ENCODE data around the gene ATRN. TPM values are rescaled to one million over a fixed set of nuclear protein-coding genes. Genes with fewer than 3 reads are reported as not detected.
"Not testable (repeated sequence)": the region's sequence is repeated elsewhere in the genome, so short reads cannot be mapped to it uniquely, and the experiment has no call there.

Gene ATRN
- polyA plus RNA-seq, 1 donor (not counting 4 experiments of a cell fraction or from before 2014, with no cell fraction given), result 49.9 TPM

GRCh38 chr20:3532089-3532615 lies 61.3 kb downstream of the ATRN start:
- no peak overlapping the region for H2AFZ ChIP-seq (ENCODE audit: control insufficient read depth, low read length)
- no peak overlapping the region for H3K4me2 ChIP-seq (ENCODE audit: control insufficient read depth, extremely low read depth, insufficient read depth, low read depth, low read length)
- H3K4me1 ChIP-seq (ENCODE audit: control insufficient read depth, extremely low read depth, insufficient read depth, low read length), result no peaks in the 10 kb centered on the region
- no peak overlapping the region for H3K4me3 ChIP-seq (ENCODE audit: control insufficient read depth in 2 of 3, extremely low read depth in 1 of 3, insufficient read depth in 2 of 3, low read depth in 1 of 3, low read length in 3 of 3)
- no peak overlapping the region for H3K27ac ChIP-seq (ENCODE audit: control insufficient read depth, insufficient read depth, low read length)
- DNase-seq (ENCODE audit: low read depth, low spot score), result no peak
- no peaks in the 10 kb centered on the region for H3K36me3 ChIP-seq (ENCODE audit: control insufficient read depth in 2 of 2, extremely low read depth in 1 of 2, insufficient read depth in 2 of 2, low read length in 2 of 2)
- H4K20me1 ChIP-seq (ENCODE audit: control insufficient read depth, extremely low read depth, insufficient read depth, low read length), result no peaks in the 10 kb centered on the region
- dilution Hi-C loops (cut with MboI; ENCODE audit: extremely low pct_ligation_motif_present, low sequenced_read_pairs), result no loop called here
- no peaks in the 10 kb centered on the region for H3K9me3 ChIP-seq (ENCODE audit: control insufficient read depth, low read depth, low read length)
- H3K79me2 ChIP-seq (ENCODE audit: control insufficient read depth, insufficient read depth, low read length), result peaks cover 8% of the 10 kb centered on the region
- no peaks in the 10 kb centered on the region for H3K27me3 ChIP-seq (ENCODE audit: control insufficient read depth, extremely low read depth, insufficient read depth, low read length)
- H3K9me1 ChIP-seq (ENCODE audit: control insufficient read depth, extremely low read depth, insufficient read depth, low read length), result no peaks in the 10 kb centered on the region
- no peak overlapping the region for H3K9ac ChIP-seq (ENCODE audit: control insufficient read depth, extremely low read depth, insufficient read depth, low read length)
- no peak for TF ChIP-seq EZH2 (IDR thresholded peaks at IDR 0.05; ENCODE audit: low read length)
- no peak for TF ChIP-seq CTCF (optimal IDR thresholded peaks at IDR 0.05 in 1 of 3, IDR thresholded peaks at IDR 0.05 in 1 of 3, conservative IDR thresholded peaks at IDR 0.05 in 1 of 3; ENCODE audit: extremely low read depth in 1 of 3, insufficient read depth in 2 of 3, low read length in 3 of 3)
- FAIRE-seq, result no peak

- H3K9me3 ChIP-seq (ENCODE audit: control insufficient read depth, low read depth, low read length); H3K4me1 ChIP-seq (ENCODE audit: control insufficient read depth, extremely low read depth, insufficient read depth, low read length); H3K4me3 ChIP-seq (ENCODE audit: control insufficient read depth in 2 of 3, extremely low read depth in 1 of 3, insufficient read depth in 2 of 3, low read depth in 1 of 3, low read length in 3 of 3); H2AFZ ChIP-seq (ENCODE audit: control insufficient read depth, low read length); H3K27me3 ChIP-seq (ENCODE audit: control insufficient read depth, extremely low read depth, insufficient read depth, low read length); H3K9ac ChIP-seq (ENCODE audit: control insufficient read depth, extremely low read depth, insufficient read depth, low read length); H3K79me2 ChIP-seq (ENCODE audit: control insufficient read depth, insufficient read depth, low read length); H3K27ac ChIP-seq (ENCODE audit: control insufficient read depth, insufficient read depth, low read length); H3K36me3 ChIP-seq (ENCODE audit: control insufficient read depth in 2 of 2, extremely low read depth in 1 of 2, insufficient read depth in 2 of 2, low read length in 2 of 2); H4K20me1 ChIP-seq (ENCODE audit: control insufficient read depth, extremely low read depth, insufficient read depth, low read length); H3K4me2 ChIP-seq (ENCODE audit: control insufficient read depth, extremely low read depth, insufficient read depth, low read depth, low read length); dilution Hi-C loops (cut with MboI; ENCODE audit: extremely low pct_ligation_motif_present, low sequenced_read_pairs); FAIRE-seq; H3K9me1 ChIP-seq (ENCODE audit: control insufficient read depth, extremely low read depth, insufficient read depth, low read length); DNase-seq (ENCODE audit: low read depth, low spot score): not testable (repeated sequence)
Observed at GRCh38 chr20:3537733-3538132, 66.9 kb downstream of the ATRN start.

All from keratinocyte (primary cell).